GM12865 (cell line): ENCODE data around the gene SLC66A3.

ENCODE experiments used
- DNase-seq: peaks from one replicate; pipeline ENCODE4 v3.0.0; 2010; ENCODE audit warnings: low read depth
- H3K4me3 ChIP-seq: 2 replicates; pipeline ENCODE4 v1.5.1; 2011; ENCODE audit warnings: mild to moderate bottlenecking, low read depth, low read length, control low read depth
- CTCF ChIP-seq: IDR thresholded peaks from 2 replicates; pipeline ENCODE4 v1.5.1; 2011; ENCODE audit warnings: low read length, control low read depth, low read depth, inconsistent platforms; ENCODE audit not compliant: insufficient read depth; ENCODE audit errors: missing control alignments

The SLC66A3 gene

DNA sequence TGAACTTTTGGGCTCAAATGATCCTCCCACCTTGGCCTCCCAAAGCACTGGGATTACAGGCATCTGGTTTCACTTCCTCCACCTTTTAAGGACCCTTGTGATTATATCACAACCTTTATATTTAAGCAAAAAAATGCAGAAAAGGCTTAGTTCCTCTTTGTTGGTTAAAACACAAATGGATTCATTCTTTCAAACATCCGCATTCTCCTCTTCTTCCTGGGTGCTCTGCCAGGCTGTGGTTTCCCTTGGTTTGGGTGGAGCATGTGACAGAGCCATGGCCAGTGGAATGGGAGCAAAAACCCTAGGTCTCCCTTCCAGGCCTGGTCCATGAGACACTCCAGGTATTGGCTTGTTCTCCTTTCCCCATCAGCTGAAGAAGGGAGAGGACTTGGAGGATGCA is 9.9 kb upstream of the SLC66A3 start:
- no peak for DNase-seq
- no peak for TF ChIP-seq CTCF
- H3K4me3 ChIP-seq: no peak overlapping the region

GRCh38 chr2:11146076-11146475 is 9.2 kb upstream of the SLC66A3 start:
- TF ChIP-seq CTCF: no peak
- H3K4me3 ChIP-seq: no peak overlapping the region

DNA sequence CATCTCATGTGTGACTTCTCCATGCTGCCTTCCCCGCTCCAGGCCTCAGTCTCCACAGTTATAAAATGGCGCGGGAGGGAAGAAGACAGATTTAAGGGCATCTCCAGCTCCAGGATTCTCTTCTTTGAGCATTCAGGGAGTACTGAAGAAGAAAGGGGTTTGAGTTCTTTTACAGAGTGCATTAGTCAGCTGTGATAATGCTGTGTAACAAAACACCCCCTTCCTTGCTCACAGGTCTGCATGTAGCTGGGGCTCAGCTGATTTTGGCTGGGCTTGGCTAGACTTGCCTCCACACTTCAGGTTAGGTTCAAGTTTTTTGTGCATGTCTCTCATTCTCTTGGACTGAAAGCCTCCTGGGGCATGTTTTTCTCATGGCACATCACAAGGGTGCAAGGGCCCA is 8.0 kb upstream of the SLC66A3 start:
- TF ChIP-seq CTCF: no peak
- no peak overlapping the region for H3K4me3 ChIP-seq
- no peak for DNase-seq

More at GRCh38 chr2:11146076-11146475, 9.2 kb upstream of the SLC66A3 start:
- DNase-seq: no peak

- no peak for DNase-seq
- no peak for TF ChIP-seq CTCF
- no peak overlapping the region for H3K4me3 ChIP-seq
Observed at GRCh38 chr2:11152591-11152990, 2.7 kb upstream of the SLC66A3 start.

DNA sequence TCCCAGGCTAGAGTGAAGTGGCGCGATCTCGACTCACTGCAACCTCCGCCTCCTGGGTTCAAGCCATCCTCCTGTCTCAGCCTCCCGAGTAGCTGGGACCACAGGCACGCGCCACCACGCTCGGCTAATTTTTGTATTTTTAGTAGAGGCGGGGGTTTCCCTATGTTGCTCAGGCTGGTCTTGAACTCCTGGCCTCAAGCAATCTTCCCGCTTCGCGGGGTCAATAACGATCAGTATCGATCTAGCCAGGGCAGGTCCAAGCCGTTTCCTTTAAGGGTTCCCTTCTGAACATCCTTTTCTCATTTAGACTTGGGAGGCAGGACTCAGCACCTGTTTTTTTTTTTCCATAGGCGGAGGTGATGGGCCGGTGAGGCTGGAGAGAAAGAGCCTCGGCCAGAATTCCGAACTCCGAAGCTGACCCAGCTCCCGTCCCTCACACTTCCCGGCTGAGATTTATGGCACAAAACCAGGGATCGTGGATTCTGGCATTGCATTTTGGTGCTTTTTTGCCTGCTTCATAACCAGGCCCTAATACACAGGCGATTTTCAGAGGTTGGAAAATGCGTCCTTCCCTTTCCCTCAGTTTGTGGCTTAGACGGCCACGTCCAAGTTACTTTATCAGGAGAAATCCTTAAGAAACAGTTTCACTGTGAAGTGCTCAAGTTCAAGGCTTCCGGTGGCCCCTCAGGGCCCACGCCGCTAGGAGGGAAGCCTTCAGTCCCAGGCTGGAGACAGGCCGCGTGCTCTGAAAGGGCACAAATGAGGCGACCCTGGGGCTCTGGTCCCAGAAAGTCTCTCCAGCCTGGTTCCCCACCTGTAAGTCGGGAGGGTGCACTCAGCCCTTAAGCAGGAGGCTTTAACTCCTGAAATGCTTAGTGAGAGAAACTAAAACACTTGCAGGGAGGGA is 998 bp upstream of the SLC66A3 start:
- TF ChIP-seq CTCF: no peak
- no peak for DNase-seq
- peak overlapping the region; percentile 78 for H3K4me3 ChIP-seq

DNA sequence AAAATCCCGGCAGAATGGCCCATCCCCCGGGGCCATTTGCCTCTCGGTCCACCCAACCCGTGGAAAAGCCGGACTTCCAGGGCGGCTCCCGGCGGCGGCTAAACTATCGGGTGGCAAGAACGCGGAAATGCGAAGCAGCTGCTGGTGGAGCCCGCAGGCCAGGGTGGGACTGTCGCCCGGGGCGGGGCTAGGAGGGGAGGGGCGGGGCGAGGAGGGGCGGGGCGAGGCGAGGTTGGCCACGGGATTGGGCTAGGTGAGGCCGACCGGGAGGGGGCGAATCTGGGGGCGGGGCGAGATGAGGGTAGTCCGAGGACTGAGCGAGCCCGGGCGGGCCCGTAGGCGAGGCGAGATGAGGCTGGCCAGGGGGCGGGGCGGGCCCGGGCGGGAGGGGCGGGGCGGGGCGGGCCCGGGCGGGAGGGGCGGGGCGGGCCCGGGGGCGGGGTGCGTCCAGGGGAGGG is 315 bp upstream of the SLC66A3 start:
- peak; percentile 98 for DNase-seq
- no peak for TF ChIP-seq CTCF
- peak overlapping the region; percentile 78 for H3K4me3 ChIP-seq
